Panc1 (cell line): Measurements from ENCODE around the gene ZNF775.

Experiments
- CTCF ChIP-seq: fragments of 450-650 bp; IDR thresholded peaks from 2 replicates; pipeline ENCODE4 v1.5.1; 2017; ENCODE audit warnings: mild to moderate bottlenecking
- POLR2AphosphoS5 ChIP-seq: IDR thresholded peaks from 2 replicates; pipeline ENCODE4 v1.6.1; 2012; ENCODE audit warnings: mild to moderate bottlenecking, low read depth, low read length, moderate library complexity
- REST ChIP-seq, 2 experiments: IDR thresholded peaks; 2 replicates each; pipeline ENCODE4 v1.6.1; 2011 to 2012; ENCODE audit warnings: low read depth in 2 of 2, control low read depth in 1 of 2, low read length in 1 of 2, mild to moderate bottlenecking in 1 of 2, moderate library complexity in 1 of 2; ENCODE audit not compliant: insufficient read depth in 1 of 2
- TCF7L2 ChIP-seq: IDR thresholded peaks from 2 replicates; pipeline ENCODE4 v1.6.1; 2011; ENCODE audit warnings: mild to moderate bottlenecking, low read depth, low read length, inconsistent platforms

GRCh38 chr7:150345012-150345411, 34.1 kb upstream of the ZNF775 start:
- no peak for TF ChIP-seq CTCF
- TF ChIP-seq POLR2AphosphoS5, result no peak
- no peak for TF ChIP-seq TCF7L2
- TF ChIP-seq REST (IDR thresholded peaks at IDR 0.05; ENCODE audit: insufficient read depth in 1 of 2, low read depth in 2 of 2, low read length in 1 of 2), result no peak
